HepG2 (cell line): ENCODE results near the gene USP1. TPM values are rescaled to one million over a fixed set of nuclear protein-coding genes. Genes with fewer than 3 reads are reported as not detected.

Experiments
- ARNTL ChIP-seq: sonication (generic); formaldehyde crosslinking; IDR thresholded peaks from 2 replicates; pipeline ENCODE4 v1.4.0; 2020; ENCODE audit warnings: mild to moderate bottlenecking, missing genetic modification reagents
- CEBPG ChIP-seq: IDR thresholded peaks from 2 replicates; pipeline ENCODE4 v1.6.1; 2016
- ELF4 ChIP-seq: sonication (generic); formaldehyde crosslinking; IDR thresholded peaks from 2 replicates; pipeline ENCODE4 v1.5.0; 2020; ENCODE audit warnings: missing genetic modification reagents, mild to moderate bottlenecking, moderate library complexity, borderline replicate concordance
- ERF ChIP-seq: IDR thresholded peaks from 2 replicates; pipeline ENCODE4 v1.6.1; 2018; ENCODE audit warnings: missing biosample characterization, missing genetic modification reagents
- HNRNPK ChIP-seq: fragments of 200-400 bp; formaldehyde crosslinking; IDR thresholded peaks from 2 replicates; pipeline ENCODE4 v1.6.1; 2018; ENCODE audit warnings: low read length, low read depth, moderate library complexity, mild to moderate bottlenecking; ENCODE audit not compliant: poor library complexity, severe bottlenecking
- KAT8 ChIP-seq: IDR thresholded peaks from 2 replicates; pipeline ENCODE4 v1.6.1; 2016; ENCODE audit warnings: missing genetic modification reagents, missing compliant biosample characterization
- MEF2D ChIP-seq: sonication (generic); formaldehyde crosslinking; IDR thresholded peaks from 2 replicates; pipeline ENCODE4 v1.5.1; 2020; ENCODE audit warnings: mild to moderate bottlenecking, missing genetic modification reagents
- MIER3 ChIP-seq: IDR thresholded peaks from 2 replicates; pipeline ENCODE4 v1.6.1; 2016; ENCODE audit warnings: missing compliant biosample characterization, borderline replicate concordance
- MYPOP ChIP-seq: sonication (generic); formaldehyde crosslinking; IDR thresholded peaks from 2 replicates; pipeline ENCODE4 v1.8.1; 2023; ENCODE audit warnings: mild to moderate bottlenecking, moderate library complexity, missing genetic modification reagents
- NAIF1 ChIP-seq: sonication (generic); formaldehyde crosslinking; IDR thresholded peaks from 2 replicates; pipeline ENCODE4 v1.5.0; 2020; ENCODE audit warnings: mild to moderate bottlenecking, missing genetic modification reagents, borderline replicate concordance
- NFKBIZ ChIP-seq: IDR thresholded peaks from 2 replicates; pipeline ENCODE4 v1.6.1; 2018; ENCODE audit warnings: missing genetic modification reagents, missing compliant biosample characterization
- PTBP1 ChIP-seq: fragments of 200-400 bp; formaldehyde crosslinking; IDR thresholded peaks from 2 replicates; pipeline ENCODE4 v1.6.1; 2018; ENCODE audit warnings: low read length, low read depth; ENCODE audit not compliant: poor library complexity, severe bottlenecking
- SMYD3 ChIP-seq: sonication (generic); formaldehyde crosslinking; IDR thresholded peaks from 2 replicates; pipeline ENCODE4 v1.8.1; 2023; ENCODE audit warnings: mild to moderate bottlenecking, missing genetic modification reagents
- ZNF160 ChIP-seq: sonication (generic); formaldehyde crosslinking; IDR thresholded peaks from 2 replicates; pipeline ENCODE4 v1.8.0; 2022; ENCODE audit warnings: mild to moderate bottlenecking, inconsistent platforms, missing genetic modification reagents
- ZNF232 ChIP-seq: sonication (generic); formaldehyde crosslinking; IDR thresholded peaks from 2 replicates; pipeline ENCODE4 v1.4.0; 2020; ENCODE audit warnings: missing genetic modification reagents, borderline replicate concordance
- ZNF276 ChIP-seq: sonication (generic); formaldehyde crosslinking; IDR thresholded peaks from 2 replicates; pipeline ENCODE4 v1.4.0; 2020; ENCODE audit warnings: mild to moderate bottlenecking, low read depth, missing genetic modification reagents
- ZNF337 ChIP-seq: sonication (generic); formaldehyde crosslinking; IDR thresholded peaks from 2 replicates; pipeline ENCODE4 v1.5.1; 2020; ENCODE audit warnings: missing genetic modification reagents, low read depth, mild to moderate bottlenecking, borderline replicate concordance
- ZNF501 ChIP-seq: sonication (generic); formaldehyde crosslinking; IDR thresholded peaks from 2 replicates; pipeline ENCODE4 v1.5.1; 2020; ENCODE audit warnings: mild to moderate bottlenecking, moderate library complexity, missing genetic modification reagents
- ZNF691 ChIP-seq: sonication (generic); formaldehyde crosslinking; IDR thresholded peaks from 2 replicates; pipeline ENCODE4 v1.4.0; 2020; ENCODE audit warnings: missing genetic modification reagents, low read depth, mild to moderate bottlenecking, borderline replicate concordance
- ZNF788 ChIP-seq: sonication (generic); formaldehyde crosslinking; IDR thresholded peaks from 2 replicates; pipeline ENCODE4 v1.5.0; 2020; ENCODE audit warnings: mild to moderate bottlenecking, missing genetic modification reagents, borderline replicate concordance
- ZNF83 ChIP-seq: sonication (generic); formaldehyde crosslinking; IDR thresholded peaks from 2 replicates; pipeline ENCODE4 v1.4.0; 2020; ENCODE audit warnings: missing genetic modification reagents, mild to moderate bottlenecking, borderline replicate concordance
- ZSCAN22 ChIP-seq: sonication (generic); formaldehyde crosslinking; IDR thresholded peaks from 2 replicates; pipeline ENCODE4 v1.4.0; 2020; ENCODE audit warnings: mild to moderate bottlenecking, missing genetic modification reagents
- ZSCAN31 ChIP-seq: sonication (generic); formaldehyde crosslinking; IDR thresholded peaks from 2 replicates; pipeline ENCODE4 v1.5.0; 2020; ENCODE audit warnings: low read depth, mild to moderate bottlenecking, missing genetic modification reagents
- polyA plus RNA-seq, 8 experiments: library from polyadenylated mRNA; depleted of rRNA in 3 of 8; stranded (reverse) in 7 of 8; unstranded in 1 of 8; fragments of >200 nt; fragmentation: Illumina TruSeq in 4 of 8; extraction: Trizol in 4 of 8; gene quantifications; 2 replicates each; pipeline versions ENCODE4 v1.2.1 to v1.2.3, GENCODE V29; 2011 to 2016; ENCODE audit warnings: low read depth in 4 of 8, missing spikeins in 1 of 8, mixed read lengths in 1 of 8; ENCODE audit not compliant: insufficient read depth in 1 of 8
- total RNA-seq, 5 experiments: library from RNA; depleted of rRNA; stranded (reverse); fragments of >200 nt; fragmentation: Illumina TruSeq; extraction: Trizol; gene quantifications; 2 replicates each; pipeline ENCODE4 v1.2.3, GENCODE V29; 2016; ENCODE audit warnings: low read depth in 1 of 5
- TF ChIP-seq, protein P1 (sequence below): sonication (generic); formaldehyde crosslinking; IDR thresholded peaks from 2 replicates; pipeline ENCODE4 v1.4.0; 2020; ENCODE audit warnings: missing genetic modification reagents

Gene USP1
- total and polyA plus RNA-seq, 2 of the 13 experiments (the other 11 are each of a cell fraction or from before 2014, with no cell fraction given): 9.0 to 64.6 TPM

GRCh38 chr1:62423580-62424242 lies 13.1 kb upstream of the USP1 start (continued):
- TF ChIP-seq MIER3 (CRISPR knock-in tag) (peak; percentile 76; the same call in 1 of the 2 replicates), NFKBIZ (CRISPR knock-in tag) (peak; percentile 80), ZNF232 (CRISPR knock-in tag) (peak; percentile 91; the same call in 1 of the 2 replicates), ELF4 (0 out of 2 replicates have a peak, but pooled peaks have one; percentile 30), ZNF337 (CRISPR knock-in tag) (no peak), ERF (peak; percentile 82; the same call in 1 of the 2 replicates), ZNF788 (CRISPR knock-in tag) (peak; percentile 74; the same call in 1 of the 2 replicates), ZSCAN31 (CRISPR knock-in tag) (no peak), ZNF83 (CRISPR knock-in tag) (no peak), SMYD3 (CRISPR knock-in tag) (peak; percentile 94), ZNF501 (CRISPR knock-in tag) (peak; percentile 83), NAIF1 (no peak), MEF2D (peak; percentile 90), ZSCAN22 (CRISPR knock-in tag) (no peak), CEBPG (peak; percentile 98), MYPOP (CRISPR knock-in tag) (peak; percentile 58; the same call in 1 of the 2 replicates), PTBP1 (no peak), ZNF276 (CRISPR knock-in tag) (0 out of 2 replicates have a peak, but pooled peaks have one; percentile 65), KAT8 (CRISPR knock-in tag) (peak; percentile 78), ARNTL (CRISPR knock-in tag) (peak; percentile 79; the same call in 1 of the 2 replicates), ZNF160 (CRISPR knock-in tag) (no peak), ZNF691 (CRISPR knock-in tag) (peak; percentile 64; the same call in 1 of the 2 replicates), HNRNPK (no peak)
- TF ChIP-seq, protein P1, sequence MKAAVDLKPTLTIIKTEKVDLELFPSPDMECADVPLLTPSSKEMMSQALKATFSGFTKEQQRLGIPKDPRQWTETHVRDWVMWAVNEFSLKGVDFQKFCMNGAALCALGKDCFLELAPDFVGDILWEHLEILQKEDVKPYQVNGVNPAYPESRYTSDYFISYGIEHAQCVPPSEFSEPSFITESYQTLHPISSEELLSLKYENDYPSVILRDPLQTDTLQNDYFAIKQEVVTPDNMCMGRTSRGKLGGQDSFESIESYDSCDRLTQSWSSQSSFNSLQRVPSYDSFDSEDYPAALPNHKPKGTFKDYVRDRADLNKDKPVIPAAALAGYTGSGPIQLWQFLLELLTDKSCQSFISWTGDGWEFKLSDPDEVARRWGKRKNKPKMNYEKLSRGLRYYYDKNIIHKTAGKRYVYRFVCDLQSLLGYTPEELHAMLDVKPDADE: no peak
